Astrocyte (in vitro differentiated cells and primary cell): ENCODE data around the gene PDSS2.

Experiments
- CTCF ChIP-seq: IDR thresholded peaks from 2 replicates; pipeline ENCODE4 v1.5.1; 2011; ENCODE audit warnings: low read depth, mild to moderate bottlenecking, inconsistent platforms, low read length, moderate library complexity; ENCODE audit not compliant: insufficient read depth
- EZH2 ChIP-seq: IDR thresholded peaks from 2 replicates; pipeline ENCODE4 v1.6.1; 2012; ENCODE audit warnings: mild to moderate bottlenecking, low read length, inconsistent platforms; ENCODE audit not compliant: insufficient read depth

- TF ChIP-seq CTCF: no peak
- TF ChIP-seq EZH2: no peak
Measured at GRCh38 chr6:107231243-107231642, 228.1 kb downstream of the PDSS2 start.
